ENCODE data around the gene EDNRA. TPM values are rescaled to one million over a fixed set of nuclear protein-coding genes. Genes with fewer than 3 reads are reported as not detected.

The EDNRA gene
- total RNA-seq, 2 donors from 2014 or later: 10.8 to 22.2 TPM

DNA sequence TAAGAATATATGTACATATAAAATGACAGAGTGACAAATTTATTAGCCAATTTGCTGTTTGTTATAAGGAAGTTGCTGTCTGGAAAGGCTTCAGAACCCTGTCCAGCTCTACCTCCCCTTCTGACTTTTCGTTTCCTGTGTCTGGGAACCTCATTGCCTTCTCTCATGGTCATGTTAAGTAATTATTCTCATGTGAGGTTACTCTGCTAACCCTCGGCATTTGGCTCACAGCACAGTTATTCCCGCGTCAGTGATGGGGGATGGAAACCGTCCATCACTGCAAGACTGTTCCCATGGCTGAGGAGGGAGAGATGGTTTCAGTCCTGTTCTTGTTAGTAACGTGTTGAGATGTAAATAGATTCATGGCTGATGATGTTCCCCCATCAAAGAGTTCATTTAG is 11.9 kb downstream of the EDNRA start:
- Histone ChIP-seq H3K4me1 (ENCODE audit: control insufficient read depth in 1 of 2, low read depth in 2 of 2) (peaks cover 4 to 51% of the 10 kb centered on the region in 2 donors), H3K27ac (peak overlapping the region in 1 of 2 donors; percentile 42), H3K27me3 (replicated peaks; ENCODE audit: insufficient read depth) (no peaks in the 10 kb centered on the region), H3K4me3 (peak overlapping the region; percentile 44), H3K9me3 (no peaks in the 10 kb centered on the region), H3K36me3 (no peaks in the 10 kb centered on the region)
- DNase-seq (ENCODE audit: low spot score): no peak
- ATAC-seq (ENCODE audit: insufficient number of reproducible peaks, low FRiP score, low read depth): peak; percentile 80
- TF ChIP-seq, protein P1, sequence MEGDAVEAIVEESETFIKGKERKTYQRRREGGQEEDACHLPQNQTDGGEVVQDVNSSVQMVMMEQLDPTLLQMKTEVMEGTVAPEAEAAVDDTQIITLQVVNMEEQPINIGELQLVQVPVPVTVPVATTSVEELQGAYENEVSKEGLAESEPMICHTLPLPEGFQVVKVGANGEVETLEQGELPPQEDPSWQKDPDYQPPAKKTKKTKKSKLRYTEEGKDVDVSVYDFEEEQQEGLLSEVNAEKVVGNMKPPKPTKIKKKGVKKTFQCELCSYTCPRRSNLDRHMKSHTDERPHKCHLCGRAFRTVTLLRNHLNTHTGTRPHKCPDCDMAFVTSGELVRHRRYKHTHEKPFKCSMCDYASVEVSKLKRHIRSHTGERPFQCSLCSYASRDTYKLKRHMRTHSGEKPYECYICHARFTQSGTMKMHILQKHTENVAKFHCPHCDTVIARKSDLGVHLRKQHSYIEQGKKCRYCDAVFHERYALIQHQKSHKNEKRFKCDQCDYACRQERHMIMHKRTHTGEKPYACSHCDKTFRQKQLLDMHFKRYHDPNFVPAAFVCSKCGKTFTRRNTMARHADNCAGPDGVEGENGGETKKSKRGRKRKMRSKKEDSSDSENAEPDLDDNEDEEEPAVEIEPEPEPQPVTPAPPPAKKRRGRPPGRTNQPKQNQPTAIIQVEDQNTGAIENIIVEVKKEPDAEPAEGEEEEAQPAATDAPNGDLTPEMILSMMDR (IDR thresholded peaks at IDR 0.05): no peak

DNA sequence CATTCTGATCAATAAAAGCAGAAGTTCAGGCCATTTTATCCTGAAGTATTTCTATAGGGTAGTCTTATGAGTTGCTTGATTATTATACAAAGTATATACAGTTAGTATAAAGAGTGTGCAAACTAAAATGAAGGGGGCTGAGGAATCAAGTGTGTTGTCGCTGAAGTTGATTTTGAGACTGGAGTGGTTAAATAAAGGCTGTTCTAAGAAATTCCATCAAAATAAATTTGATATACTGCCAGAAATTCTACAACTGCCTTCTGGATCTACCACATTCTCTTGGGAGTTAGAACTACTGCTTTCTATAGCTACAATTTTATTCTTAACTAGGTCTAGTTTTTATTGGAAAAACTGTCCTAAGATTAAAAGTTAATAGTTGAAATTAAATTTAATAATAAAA is 12.4 kb downstream of the EDNRA start:
- TF ChIP-seq, protein P1 (IDR thresholded peaks at IDR 0.05): no peak
- Histone ChIP-seq H3K36me3 (no peaks in the 10 kb centered on the region), H3K4me1 (ENCODE audit: control insufficient read depth in 1 of 2, low read depth in 2 of 2) (peaks cover 6 to 48% of the 10 kb centered on the region in 2 donors), H3K4me3 (peak overlapping the region; percentile 44), H3K27ac (peak overlapping the region in 1 of 2 donors; percentile 42), H3K9me3 (no peaks in the 10 kb centered on the region), H3K27me3 (replicated peaks; ENCODE audit: insufficient read depth) (no peaks in the 10 kb centered on the region)
- DNase-seq (ENCODE audit: low spot score) (no peak), ATAC-seq (ENCODE audit: insufficient number of reproducible peaks, low FRiP score, low read depth) (no peak)

DNA sequence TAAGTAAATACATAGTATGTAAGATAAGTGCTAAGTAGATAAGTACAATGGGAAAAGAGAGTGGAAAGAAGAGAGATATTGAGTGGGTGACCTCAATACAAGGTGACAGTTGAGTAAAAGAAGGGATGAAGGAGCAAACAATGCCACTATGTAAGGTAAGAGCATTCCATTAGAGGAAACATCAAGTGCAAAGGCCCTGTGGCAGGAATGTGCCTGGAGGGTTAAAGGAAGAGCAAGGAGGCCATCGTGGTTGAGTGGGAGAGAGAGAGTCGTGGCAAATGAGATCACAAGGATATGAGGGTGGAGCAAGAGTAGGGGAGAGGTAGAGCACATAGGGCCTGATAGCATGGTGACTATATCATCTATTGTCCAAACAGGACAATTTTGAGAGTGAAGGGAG is 13.4 kb downstream of the EDNRA start:
- Histone ChIP-seq H3K36me3 (no peaks in the 10 kb centered on the region), H3K27me3 (replicated peaks; ENCODE audit: insufficient read depth) (no peaks in the 10 kb centered on the region), H3K4me1 (ENCODE audit: control insufficient read depth in 1 of 2, low read depth in 2 of 2) (peaks cover 6 to 42% of the 10 kb centered on the region in 2 donors), H3K9me3 (no peaks in the 10 kb centered on the region), H3K27ac (no peak overlapping the region), H3K4me3 (no peak overlapping the region)
- DNase-seq (ENCODE audit: low spot score) (no peak), ATAC-seq (ENCODE audit: insufficient number of reproducible peaks, low FRiP score, low read depth) (no peak)
- TF ChIP-seq, protein P1 (IDR thresholded peaks at IDR 0.05): no peak

DNA sequence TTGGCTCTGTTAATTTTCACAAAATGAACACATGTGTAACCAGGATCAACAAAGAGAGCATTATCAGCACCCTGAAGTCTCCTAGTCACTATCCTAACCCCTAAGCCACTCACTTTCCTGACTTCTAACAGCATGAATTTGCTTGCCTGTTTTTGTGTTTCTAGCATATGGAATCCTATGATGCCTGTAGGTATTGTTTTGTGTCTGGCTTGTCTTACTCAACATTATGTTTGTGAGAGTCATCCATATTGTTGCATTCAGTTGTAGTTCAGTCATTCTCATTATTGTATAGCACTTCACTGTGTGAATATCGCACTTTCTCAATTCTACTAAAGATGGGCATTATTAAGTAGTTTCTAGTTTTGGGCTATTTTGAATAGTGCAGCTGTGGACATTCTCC is 15.6 kb downstream of the EDNRA start:
- no peak overlapping the region for H3K4me3 ChIP-seq
- no peaks in the 10 kb centered on the region for H3K9me3 ChIP-seq
- DNase-seq (ENCODE audit: low spot score): no peak
- TF ChIP-seq, protein P1 (IDR thresholded peaks at IDR 0.05): no peak
- peaks cover 6 to 31% of the 10 kb centered on the region in 2 donors for H3K4me1 ChIP-seq (ENCODE audit: control insufficient read depth in 1 of 2, low read depth in 2 of 2)
- H3K27ac ChIP-seq: no peak overlapping the region
- ATAC-seq (ENCODE audit: insufficient number of reproducible peaks, low FRiP score, low read depth): no peak
- no peaks in the 10 kb centered on the region for H3K36me3 ChIP-seq
- H3K27me3 ChIP-seq (replicated peaks; ENCODE audit: insufficient read depth): no peaks in the 10 kb centered on the region

DNA sequence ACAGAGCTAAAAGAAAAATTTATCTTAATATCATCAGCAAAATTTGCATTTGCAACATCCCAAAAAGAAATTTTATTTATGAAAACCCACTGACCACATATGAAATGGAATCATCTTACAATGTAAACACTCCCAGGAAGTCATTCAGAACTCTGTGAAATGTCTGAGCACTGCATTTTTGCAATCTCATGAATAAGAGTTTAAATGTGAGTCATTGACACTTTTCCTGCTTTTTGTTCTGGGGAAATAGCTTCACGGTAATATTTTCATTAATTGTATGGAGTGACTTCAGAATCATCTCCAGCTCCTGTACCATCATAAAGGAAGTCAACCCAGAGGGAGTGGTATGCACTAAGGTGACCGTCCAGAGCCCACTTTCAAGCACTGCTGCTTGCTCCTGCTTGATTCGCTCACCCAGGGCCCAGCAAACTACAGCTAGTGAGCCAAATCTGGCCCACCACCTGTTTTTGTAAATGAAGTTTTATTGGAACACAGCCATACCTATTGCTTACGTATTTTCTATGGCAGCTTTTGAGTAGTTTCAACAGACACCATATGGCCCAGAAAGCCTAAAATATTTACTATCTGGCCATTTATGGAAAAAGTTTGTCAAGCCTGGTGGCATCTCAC is 17.2 kb downstream of the EDNRA start:
- TF ChIP-seq, protein P1 (IDR thresholded peaks at IDR 0.05): no peak
- DNase-seq (ENCODE audit: low spot score): no peak
- peaks cover 2 to 14% of the 10 kb centered on the region in 2 donors for H3K4me1 ChIP-seq (ENCODE audit: control insufficient read depth in 1 of 2, low read depth in 2 of 2)
- H3K27me3 ChIP-seq (replicated peaks; ENCODE audit: insufficient read depth): no peaks in the 10 kb centered on the region
- no peak for ATAC-seq (ENCODE audit: insufficient number of reproducible peaks, low FRiP score, low read depth)
- H3K9me3 ChIP-seq: no peaks in the 10 kb centered on the region
- H3K27ac ChIP-seq: peak overlapping the region in 1 of 2 donors; percentile 9
- H3K4me3 ChIP-seq: no peak overlapping the region
- H3K36me3 ChIP-seq: no peaks in the 10 kb centered on the region

All from thoracic aorta (tissue), 2 donors.